HepG2 (cell line): Measurements from ENCODE around the gene TNFRSF18.

Experiments used
- CEBPB ChIP-seq: IDR thresholded peaks from 2 replicates; pipeline ENCODE4 v1.6.1; 2011; ENCODE audit warnings: low read depth, low read length, improper control_type of control experiment, borderline replicate concordance
- KLF12 ChIP-seq: sonication (generic); formaldehyde crosslinking; IDR thresholded peaks from 2 replicates; pipeline ENCODE4 v1.4.0; 2020; ENCODE audit warnings: missing genetic modification reagents, borderline replicate concordance
- KLF15 ChIP-seq: sonication (generic); formaldehyde crosslinking; IDR thresholded peaks from 2 replicates; pipeline ENCODE4 v1.8.1; 2023; ENCODE audit warnings: borderline replicate concordance, mild to moderate bottlenecking, inconsistent platforms, missing genetic modification reagents, mixed read lengths
- MEF2D ChIP-seq: sonication (generic); formaldehyde crosslinking; IDR thresholded peaks from 2 replicates; pipeline ENCODE4 v1.5.1; 2020; ENCODE audit warnings: mild to moderate bottlenecking, missing genetic modification reagents
- NR0B2 ChIP-seq: sonication (generic); formaldehyde crosslinking; IDR thresholded peaks from 2 replicates; pipeline ENCODE4 v1.4.0; 2020; ENCODE audit warnings: mild to moderate bottlenecking, missing genetic modification reagents
- PLSCR1 ChIP-seq: sonication (generic); formaldehyde crosslinking; IDR thresholded peaks from 2 replicates; pipeline ENCODE4 v1.5.0; 2020; ENCODE audit warnings: missing genetic modification reagents, mild to moderate bottlenecking, borderline replicate concordance
- POLR2A ChIP-seq, 2 experiments: IDR thresholded peaks; 2 replicates each; pipeline ENCODE4 v1.6.1; 2011; ENCODE audit warnings: low read depth in 2 of 2, low read length in 2 of 2, mild to moderate bottlenecking in 1 of 2, moderate library complexity in 1 of 2; ENCODE audit not compliant: insufficient read depth in 1 of 2
- PRDM10 ChIP-seq: sonication (generic); formaldehyde crosslinking; IDR thresholded peaks from 2 replicates; pipeline ENCODE4 v1.4.0; 2020; ENCODE audit warnings: low read depth, missing genetic modification reagents
- REST ChIP-seq, 2 experiments: IDR thresholded peaks; 2 replicates each; pipeline ENCODE4 v1.6.1; 2011 to 2012; ENCODE audit warnings: low read length in 2 of 2, borderline replicate concordance in 1 of 2, low read depth in 1 of 2, mild to moderate bottlenecking in 1 of 2, moderate library complexity in 1 of 2
- SP1 ChIP-seq, 2 experiments: fragments of 450-650 bp in 1 of 2; sonication (generic) in 1 of 2; formaldehyde crosslinking in 1 of 2; IDR thresholded peaks; 2 replicates each; pipeline versions ENCODE4 v1.4.0 to v1.6.1; 2016 to 2020; ENCODE audit warnings: missing genetic modification reagents in 1 of 2
- SP140L ChIP-seq: sonication (generic); formaldehyde crosslinking; IDR thresholded peaks from 2 replicates; pipeline ENCODE4 v1.4.0; 2020; ENCODE audit warnings: missing genetic modification reagents, borderline replicate concordance
- ZFP90 ChIP-seq: sonication (generic); formaldehyde crosslinking; IDR thresholded peaks from 2 replicates; pipeline ENCODE4 v1.8.0; 2022; ENCODE audit warnings: missing genetic modification reagents, mild to moderate bottlenecking, inconsistent platforms, borderline replicate concordance

GRCh38 chr1:1250786-1251284, 44.4 kb upstream of the TNFRSF18 start:
- no peak for TF ChIP-seq SP140L (CRISPR knock-in tag)
- TF ChIP-seq ZFP90 (CRISPR knock-in tag): no peak
- no peak for TF ChIP-seq SP1 (IDR thresholded peaks at IDR 0.05)
- no peak for TF ChIP-seq SP1 (CRISPR knock-in tag; IDR thresholded peaks at IDR 0.05)
- no peak for TF ChIP-seq KLF12
- TF ChIP-seq MEF2D (CRISPR knock-in tag): no peak
- no peak for TF ChIP-seq REST (IDR thresholded peaks at IDR 0.05; ENCODE audit: borderline replicate concordance in 1 of 2, low read depth in 1 of 2, low read length in 2 of 2)
- no peak for TF ChIP-seq POLR2A (IDR thresholded peaks at IDR 0.05; ENCODE audit: insufficient read depth in 1 of 2, low read depth in 2 of 2, low read length in 2 of 2)
- no peak for TF ChIP-seq NR0B2 (CRISPR knock-in tag)
- TF ChIP-seq KLF15 (CRISPR knock-in tag): no peak
- TF ChIP-seq PLSCR1 (CRISPR knock-in tag): no peak
- no peak for TF ChIP-seq PRDM10
- no peak for TF ChIP-seq CEBPB
